AG04450 (cell line): Measurements from ENCODE around the gene ZNF276. TPM values are rescaled to one million over a fixed set of nuclear protein-coding genes. Genes with fewer than 3 reads are reported as not detected.

ENCODE experiments used
- CTCF ChIA-PET: fragments of 300-600, 350-600 bp; formaldehyde crosslinking; extraction: SDS; loops from one replicate; lab custom pipeline; 2022; ENCODE audit warnings: antibody characterized with exemption, inconsistent platforms; lab: Charles Lee
- POLR2A ChIA-PET: fragments of 350-600 bp; formaldehyde crosslinking; extraction: SDS; loops from one replicate; lab custom pipeline; 2021; ENCODE audit warnings: antibody characterized with exemption, inconsistent platforms; lab: Yijun Ruan, JAX
- DNase-seq: peaks from one replicate; pipeline ENCODE4 v3.0.0-alpha.2; 2011; ENCODE audit warnings: low read depth, low spot score
- H3K27ac ChIP-seq: one replicate; pipeline ENCODE4 v1.5.1; 2012; ENCODE audit warnings: low read depth, low read length, control low read depth
- H3K27me3 ChIP-seq: one replicate; pipeline ENCODE4 v1.6.0; 2012; ENCODE audit warnings: low read length; ENCODE audit not compliant: control insufficient read depth, insufficient read depth
- H3K4me3 ChIP-seq: 2 replicates; pipeline ENCODE4 v1.5.1; 2011; ENCODE audit warnings: mild to moderate bottlenecking, low read depth, low read length, control low read depth
- H3K9me3 ChIP-seq: 2 replicates; pipeline ENCODE4 v1.5.1; 2012; ENCODE audit warnings: low read length; ENCODE audit not compliant: control insufficient read depth, insufficient read depth
- polyA plus RNA-seq: library from polyadenylated mRNA; depleted of rRNA; stranded (reverse); fragments of >200 nt; gene quantifications from 2 replicates; pipeline ENCODE4 v1.2.3, GENCODE V29; 2011
- TF ChIP-seq, protein P1 (sequence below): IDR thresholded peaks from 2 replicates; pipeline ENCODE4 v1.5.1; 2011; ENCODE audit warnings: low read depth, low read length, control low read depth, inconsistent platforms

ZNF276 gene
- polyA plus RNA-seq, 1 experiment, result 5.0 TPM

- POLR2A ChIA-PET, result interaction anchor here (0.6 to 0.9 kb wide), 2 partner anchors 14 to 22 kb away, joined by 3 to 4 read pairs; no protein-coding TSS in a partner anchor
- TF ChIP-seq, protein P1, sequence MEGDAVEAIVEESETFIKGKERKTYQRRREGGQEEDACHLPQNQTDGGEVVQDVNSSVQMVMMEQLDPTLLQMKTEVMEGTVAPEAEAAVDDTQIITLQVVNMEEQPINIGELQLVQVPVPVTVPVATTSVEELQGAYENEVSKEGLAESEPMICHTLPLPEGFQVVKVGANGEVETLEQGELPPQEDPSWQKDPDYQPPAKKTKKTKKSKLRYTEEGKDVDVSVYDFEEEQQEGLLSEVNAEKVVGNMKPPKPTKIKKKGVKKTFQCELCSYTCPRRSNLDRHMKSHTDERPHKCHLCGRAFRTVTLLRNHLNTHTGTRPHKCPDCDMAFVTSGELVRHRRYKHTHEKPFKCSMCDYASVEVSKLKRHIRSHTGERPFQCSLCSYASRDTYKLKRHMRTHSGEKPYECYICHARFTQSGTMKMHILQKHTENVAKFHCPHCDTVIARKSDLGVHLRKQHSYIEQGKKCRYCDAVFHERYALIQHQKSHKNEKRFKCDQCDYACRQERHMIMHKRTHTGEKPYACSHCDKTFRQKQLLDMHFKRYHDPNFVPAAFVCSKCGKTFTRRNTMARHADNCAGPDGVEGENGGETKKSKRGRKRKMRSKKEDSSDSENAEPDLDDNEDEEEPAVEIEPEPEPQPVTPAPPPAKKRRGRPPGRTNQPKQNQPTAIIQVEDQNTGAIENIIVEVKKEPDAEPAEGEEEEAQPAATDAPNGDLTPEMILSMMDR, result no peak
- H3K27ac ChIP-seq, result no peak overlapping the region
- CTCF ChIA-PET, result interaction anchor here (2.0 kb wide), 1 partner anchor 14 kb away, joined by 7 read pairs; no protein-coding TSS in a partner anchor
- peak overlapping the region; percentile 90 for H3K4me3 ChIP-seq
- no peaks in the 10 kb centered on the region for H3K27me3 ChIP-seq
- DNase-seq, result no peak
- H3K9me3 ChIP-seq, result no peaks in the 10 kb centered on the region; the same call in 1 of the 2 replicates
Measured at GRCh38 chr16:89720551-89720812, 855 bp upstream of the ZNF276 start.

DNA sequence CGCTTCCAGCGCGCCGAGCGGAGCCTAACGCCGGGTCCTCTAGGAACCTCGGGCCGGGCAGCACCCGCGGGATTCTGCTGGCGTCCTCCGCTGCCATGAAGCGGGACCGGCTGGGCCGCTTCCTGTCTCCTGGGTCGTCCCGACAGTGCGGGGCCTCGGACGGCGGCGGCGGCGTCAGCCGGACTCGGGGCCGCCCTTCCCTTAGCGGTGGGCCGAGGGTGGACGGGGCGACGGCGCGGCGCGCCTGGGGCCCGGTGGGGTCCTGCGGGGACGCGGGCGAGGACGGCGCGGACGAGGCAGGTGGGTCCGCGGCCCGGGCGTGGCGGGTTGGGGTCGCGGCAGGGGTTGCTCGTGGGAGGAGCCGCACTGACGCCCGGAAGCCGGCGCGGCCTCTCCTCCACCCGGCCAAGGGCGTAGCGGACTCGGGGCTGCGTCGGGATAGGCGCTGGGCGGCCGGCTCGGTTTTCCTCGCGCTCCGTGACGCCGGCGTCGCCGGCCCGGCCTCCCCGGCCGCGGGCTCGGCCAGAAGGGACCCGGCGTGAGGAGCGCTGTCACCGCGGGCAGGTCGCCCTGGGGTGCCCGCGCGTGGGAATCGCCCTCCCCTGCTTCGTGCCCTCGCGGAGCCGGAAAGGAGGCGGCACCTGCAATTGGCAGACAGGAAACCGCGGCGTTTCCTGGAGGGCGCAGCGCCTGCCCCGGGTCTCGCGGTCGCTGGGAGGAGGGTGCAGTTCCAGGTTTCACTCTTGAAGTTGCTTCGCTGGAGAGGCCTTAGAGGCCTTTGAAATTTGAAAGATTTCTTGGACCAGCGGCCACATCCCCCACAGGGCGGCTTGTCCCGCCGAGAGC, 432 bp downstream of the ZNF276 start:
- CTCF ChIA-PET, result no interaction called here
- Histone ChIP-seq H3K9me3 (no peaks in the 10 kb centered on the region; the same call in 1 of the 2 replicates), H3K4me3 (peak overlapping the region; percentile 90), H3K27me3 (no peaks in the 10 kb centered on the region), H3K27ac (peak overlapping the region; percentile 39)
- TF ChIP-seq, protein P1, result no peak
- DNase-seq, result no peak
- POLR2A ChIA-PET, result no interaction called here

DNA sequence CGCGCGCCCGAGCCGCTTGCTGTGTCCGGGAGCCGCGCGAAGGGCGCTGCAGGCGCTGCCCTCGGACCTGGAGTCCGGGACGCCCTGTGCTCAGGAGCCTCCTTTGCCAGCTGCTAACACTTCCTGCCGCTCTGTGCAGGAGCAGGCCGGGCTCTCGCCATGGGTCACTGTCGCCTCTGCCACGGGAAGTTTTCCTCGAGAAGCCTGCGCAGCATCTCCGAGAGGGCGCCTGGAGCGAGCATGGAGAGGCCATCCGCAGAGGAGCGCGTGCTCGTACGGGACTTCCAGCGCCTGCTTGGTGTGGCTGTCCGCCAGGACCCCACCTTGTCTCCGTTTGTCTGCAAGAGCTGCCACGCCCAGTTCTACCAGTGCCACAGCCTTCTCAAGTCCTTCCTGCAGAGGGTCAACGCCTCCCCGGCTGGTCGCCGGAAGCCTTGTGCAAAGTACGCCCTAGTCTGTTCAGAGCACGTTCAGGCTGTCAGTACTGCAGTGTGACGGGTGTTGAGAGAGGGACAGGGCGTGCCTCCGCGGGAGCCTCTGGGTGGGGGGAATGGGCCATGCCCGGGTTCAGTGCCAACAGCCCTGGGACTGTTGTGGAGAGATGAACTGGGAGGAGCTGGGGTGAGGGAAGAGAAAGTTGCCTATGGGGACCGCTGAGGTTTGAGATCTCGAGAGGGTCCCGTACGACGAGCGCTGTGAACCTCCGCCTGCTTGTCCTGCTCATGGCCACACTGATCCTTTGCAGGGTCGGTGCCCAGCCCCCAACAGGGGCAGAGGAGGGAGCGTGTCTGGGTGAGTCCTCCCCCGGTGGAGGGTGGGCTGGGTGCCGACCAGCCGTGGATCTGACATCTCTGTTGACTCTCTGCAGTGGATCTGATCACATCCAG, 1.3 kb downstream of the ZNF276 start:
- CTCF ChIA-PET, result no interaction called here
- POLR2A ChIA-PET, result interaction anchor here (1.4 kb wide), 1 partner anchor 151 kb away, joined by 5 read pairs; the partner anchor contains the start of gene TCF25
- no peak overlapping the region for H3K27ac ChIP-seq
- no peaks in the 10 kb centered on the region for H3K27me3 ChIP-seq
- no peaks in the 10 kb centered on the region; the same call in 1 of the 2 replicates for H3K9me3 ChIP-seq
- peak overlapping the region; percentile 90 for H3K4me3 ChIP-seq
- TF ChIP-seq, protein P1, result no peak
- no peak for DNase-seq

DNA sequence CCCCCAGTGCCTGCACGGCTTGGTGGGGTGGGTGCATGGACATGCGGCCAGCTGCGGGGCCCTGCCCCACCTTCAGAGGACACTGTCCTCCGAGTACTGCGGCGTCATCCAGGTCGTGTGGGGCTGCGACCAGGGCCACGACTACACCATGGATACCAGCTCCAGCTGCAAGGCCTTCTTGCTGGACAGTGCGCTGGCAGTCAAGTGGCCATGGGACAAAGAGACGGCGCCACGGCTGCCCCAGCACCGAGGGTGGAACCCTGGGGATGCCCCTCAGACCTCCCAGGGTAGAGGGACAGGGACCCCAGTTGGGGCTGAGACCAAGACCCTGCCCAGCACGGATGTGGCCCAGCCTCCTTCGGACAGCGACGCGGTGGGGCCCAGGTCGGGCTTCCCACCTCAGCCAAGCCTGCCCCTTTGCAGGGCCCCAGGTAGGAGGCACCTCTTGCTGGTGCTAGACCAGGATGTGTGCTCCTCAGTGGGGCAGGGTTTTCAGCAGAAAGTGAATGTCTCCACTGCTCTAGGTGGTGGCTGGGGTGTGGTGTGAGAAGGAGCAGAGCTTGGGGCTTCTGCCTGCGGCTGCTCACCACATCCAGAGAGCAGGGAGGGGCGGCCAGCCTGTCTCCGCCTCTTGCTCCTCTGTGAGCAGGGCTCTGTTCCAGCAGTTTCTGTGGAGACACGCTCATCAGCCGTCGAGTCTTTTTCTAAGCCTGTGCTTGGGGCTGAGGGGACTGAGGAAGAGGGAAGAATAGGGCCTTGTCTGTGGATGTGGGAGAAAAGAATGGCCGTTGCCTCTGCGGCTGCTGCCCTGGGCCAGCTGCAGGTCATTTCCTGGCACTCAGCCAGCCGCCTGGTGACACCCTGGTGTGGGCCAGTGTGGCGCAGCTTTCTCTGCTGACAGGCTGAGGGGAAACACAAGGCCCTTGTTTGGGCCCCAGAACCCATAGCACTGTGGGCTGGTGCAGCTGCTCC, 2.2 kb downstream of the ZNF276 start:
- no peak for DNase-seq
- TF ChIP-seq, protein P1, result no peak
- peak overlapping the region; percentile 90; the same call in 1 of the 2 replicates for H3K4me3 ChIP-seq
- no peaks in the 10 kb centered on the region; the same call in 1 of the 2 replicates for H3K9me3 ChIP-seq
- CTCF ChIA-PET, result interaction anchor here (0.8 kb wide), 1 partner anchor 10 kb away, joined by 5 read pairs; no protein-coding TSS in a partner anchor
- H3K27me3 ChIP-seq, result no peaks in the 10 kb centered on the region
- H3K27ac ChIP-seq, result no peak overlapping the region
- POLR2A ChIA-PET, result interaction anchor here (1.4 kb wide), 1 partner anchor 150 kb away, joined by 5 read pairs; the partner anchor contains the start of gene TCF25
